EH (cell line): ENCODE measurements around the gene MRPS12.
"Not testable (repeated sequence)": the region's sequence is repeated elsewhere in the genome, so short reads cannot be mapped to it uniquely, and the experiment has no call there.

Experiments used
- DNase-seq: peaks from one replicate; pipeline ENCODE4 v3.0.0-alpha.2; 2015; ENCODE audit warnings: low read depth

Gene MRPS12

GRCh38 chr19:38930776-38931520 lies at the start of gene MRPS12:
Gene MRPS12 (plus strand): TSS chr19:38930944. CDS start chr19:38931295, 351 bp downstream.
- DNase-seq: peak; percentile 99

GRCh38 chr19:38883286-38883685 lies 47.5 kb upstream of the MRPS12 start:
- DNase-seq: no peak

GRCh38 chr19:38884691-38885090 lies 46.1 kb upstream of the MRPS12 start:
- DNase-seq: not testable (repeated sequence)

- DNase-seq: no peak
Measured at GRCh38 chr19:38888876-38889275, 41.9 kb upstream of the MRPS12 start.

- no peak for DNase-seq
Measured at GRCh38 chr19:38889803-38890202, 40.9 kb upstream of the MRPS12 start.

GRCh38 chr19:38890686-38891085 lies 40.1 kb upstream of the MRPS12 start:
- DNase-seq: no peak

GRCh38 chr19:38891771-38892170 lies 39.0 kb upstream of the MRPS12 start:
- no peak for DNase-seq

GRCh38 chr19:38892841-38893240 lies 37.9 kb upstream of the MRPS12 start:
- DNase-seq: no peak

- DNase-seq: no peak
Measured at GRCh38 chr19:38893341-38893771, 37.4 kb upstream of the MRPS12 start.

- no peak for DNase-seq
Measured at GRCh38 chr19:38894968-38895367, 35.8 kb upstream of the MRPS12 start.

GRCh38 chr19:38898788-38899446 lies 31.8 kb upstream of the MRPS12 start:
- DNase-seq: peak; percentile 43

GRCh38 chr19:38899447-38900201 lies 31.1 kb upstream of the MRPS12 start, which contains the start of the genes NFKBIB and SIRT2:
Gene NFKBIB (plus strand): TSS chr19:38899969. CDS start chr19:38900033, 64 bp downstream.
Gene SIRT2 (minus strand): TSS chr19:38899618. CDS start chr19:38899521, 97 bp downstream.
- DNase-seq: peak; percentile 100

GRCh38 chr19:38900202-38900629 lies 30.5 kb upstream of the MRPS12 start:
- DNase-seq: no peak

GRCh38 chr19:38900743-38901190 lies 30.0 kb upstream of the MRPS12 start:
- no peak for DNase-seq

GRCh38 chr19:38901683-38902082 lies 29.1 kb upstream of the MRPS12 start:
- no peak for DNase-seq

- no peak for DNase-seq
Measured at GRCh38 chr19:38904581-38905539, 25.9 kb upstream of the MRPS12 start.

- no peak for DNase-seq
Measured at GRCh38 chr19:38905620-38906019, 25.1 kb upstream of the MRPS12 start.

GRCh38 chr19:38907227-38907626 lies 23.5 kb upstream of the MRPS12 start:
- no peak for DNase-seq

- no peak for DNase-seq
Measured at GRCh38 chr19:38907670-38908069, 23.1 kb upstream of the MRPS12 start.

GRCh38 chr19:38908911-38909310 lies 21.8 kb upstream of the MRPS12 start:
- no peak for DNase-seq

- DNase-seq: no peak
Measured at GRCh38 chr19:38910488-38910887, 20.3 kb upstream of the MRPS12 start.
